ENCODE measurements around the gene ARHGEF4.

Gene ARHGEF4

DNA sequence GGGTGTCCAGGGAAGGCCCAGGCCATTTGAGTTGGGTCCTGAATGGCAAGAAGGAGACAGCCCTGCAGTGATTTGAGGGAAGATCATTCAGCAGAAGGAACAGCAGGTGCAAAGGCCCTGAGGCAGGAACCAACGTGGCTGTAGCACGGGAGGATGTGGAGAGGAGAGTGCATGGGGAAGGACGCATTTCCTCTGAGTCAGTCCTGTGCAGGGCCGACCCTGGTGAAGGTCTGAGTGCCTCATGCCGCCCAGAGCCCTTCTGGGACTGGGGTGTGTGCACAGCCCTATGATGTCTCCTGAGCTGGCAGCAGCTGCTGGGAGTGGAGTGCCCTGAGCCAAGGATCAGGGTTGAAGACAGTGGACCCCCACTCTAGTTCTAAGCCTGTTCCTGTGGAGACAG lies 17.9 kb upstream of the ARHGEF4 start:
- peak; percentile 31 for DNase-seq (ENCODE audit: low spot score)

DNA sequence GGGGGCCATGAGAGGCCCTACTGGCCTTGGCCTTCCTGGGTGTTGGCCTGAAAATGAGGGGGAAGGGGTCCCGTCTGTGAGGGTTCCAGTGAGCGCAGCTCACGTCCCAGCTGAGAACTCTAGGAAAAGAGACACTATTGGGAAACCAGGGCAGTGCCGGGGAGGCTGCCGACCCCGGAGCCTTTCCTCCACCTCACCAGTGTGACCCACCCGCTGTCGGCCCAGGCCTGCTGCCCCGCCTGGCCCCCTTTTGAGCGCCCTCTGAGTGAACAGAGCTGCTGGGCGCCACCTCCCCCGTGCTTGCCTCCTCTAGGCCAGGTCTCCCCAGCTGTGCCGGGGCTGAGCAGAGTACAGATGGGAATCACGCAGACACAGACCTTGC lies 17.5 kb upstream of the ARHGEF4 start:
- DNase-seq (ENCODE audit: low spot score): peak; percentile 47

DNA sequence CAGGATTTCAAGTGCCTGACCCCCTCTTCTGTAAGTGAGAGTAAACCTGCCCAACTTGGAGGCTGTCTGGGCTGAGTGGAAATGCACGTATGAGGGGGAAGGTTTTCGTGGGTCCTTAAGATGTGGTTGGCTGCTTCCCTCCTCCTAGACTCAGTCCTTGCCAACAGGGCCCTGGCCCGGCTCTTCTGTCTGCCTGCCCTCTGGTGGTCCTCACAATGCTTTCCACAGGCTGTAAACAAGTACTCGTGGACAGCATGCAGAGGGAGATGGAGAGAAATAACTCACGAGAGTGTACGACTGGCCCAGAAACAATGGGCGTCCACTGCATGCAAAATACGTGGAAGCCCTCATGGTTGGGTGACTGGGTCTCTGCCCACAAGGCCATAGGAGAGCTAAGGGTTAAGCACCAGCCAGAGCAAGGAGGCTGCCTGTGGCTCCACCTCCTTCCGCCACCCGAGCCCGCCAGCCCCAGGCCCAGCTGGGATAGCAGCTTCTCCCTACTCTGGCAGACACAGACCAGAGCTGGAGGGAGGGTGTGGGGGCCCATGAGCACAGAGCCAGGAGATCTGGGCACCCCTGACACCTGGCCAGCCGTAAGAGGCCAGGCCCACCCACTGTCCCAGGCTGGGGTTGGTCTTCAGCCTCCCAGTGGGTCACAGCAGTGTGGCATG lies 17.0 kb upstream of the ARHGEF4 start:
- DNase-seq (ENCODE audit: low spot score): peak; percentile 62

DNA sequence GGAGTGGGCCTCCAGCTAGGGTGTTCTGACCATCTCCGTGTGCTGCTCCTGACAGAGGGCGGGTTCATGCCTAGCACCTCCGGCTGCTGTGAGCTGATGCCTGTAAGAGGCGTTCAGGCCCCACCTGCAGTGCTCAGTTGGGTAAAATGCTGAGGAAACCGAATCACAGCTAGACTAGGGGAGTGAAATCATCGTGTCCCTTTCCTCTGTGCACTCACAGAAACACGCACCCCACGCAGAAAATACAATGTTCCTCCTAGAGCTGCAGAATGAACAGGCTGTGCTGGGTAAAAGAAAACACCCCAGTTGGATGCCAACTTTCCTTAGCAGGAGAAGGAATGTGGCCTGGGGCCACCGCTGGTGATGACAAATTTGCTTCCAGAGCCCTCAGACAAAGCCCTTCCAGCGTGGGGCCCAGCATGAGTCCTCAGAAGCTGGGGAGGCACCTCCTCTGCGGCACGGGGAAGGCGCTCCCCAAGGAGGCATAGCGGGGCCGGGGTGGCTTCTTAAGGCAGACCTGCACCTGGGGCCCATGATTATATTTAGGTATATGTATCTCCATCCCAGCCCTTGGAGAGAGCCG lies 16.3 kb upstream of the ARHGEF4 start:
- no peak for DNase-seq (ENCODE audit: low spot score)

DNA sequence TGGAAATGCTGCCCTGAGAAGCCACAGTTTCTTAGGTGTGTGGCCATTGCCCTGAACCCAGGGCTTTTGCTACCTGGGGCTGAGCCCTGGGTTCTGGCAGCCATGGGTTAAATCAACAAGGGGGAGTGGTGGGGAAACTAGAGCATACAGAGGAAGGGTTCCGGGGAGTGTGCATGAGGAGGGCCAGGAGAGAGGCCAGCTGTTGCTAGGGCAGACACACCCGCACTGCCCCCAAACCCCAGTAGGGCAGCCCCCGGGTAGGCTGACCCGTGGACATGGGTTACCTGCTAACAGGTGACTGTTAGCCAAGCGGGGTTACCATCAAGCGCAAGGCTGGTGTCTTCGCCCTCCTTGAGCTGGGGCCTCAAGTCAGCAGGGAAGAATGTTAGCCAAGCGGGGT lies 14.8 kb upstream of the ARHGEF4 start:
- no peak for DNase-seq (ENCODE audit: low spot score)

DNA sequence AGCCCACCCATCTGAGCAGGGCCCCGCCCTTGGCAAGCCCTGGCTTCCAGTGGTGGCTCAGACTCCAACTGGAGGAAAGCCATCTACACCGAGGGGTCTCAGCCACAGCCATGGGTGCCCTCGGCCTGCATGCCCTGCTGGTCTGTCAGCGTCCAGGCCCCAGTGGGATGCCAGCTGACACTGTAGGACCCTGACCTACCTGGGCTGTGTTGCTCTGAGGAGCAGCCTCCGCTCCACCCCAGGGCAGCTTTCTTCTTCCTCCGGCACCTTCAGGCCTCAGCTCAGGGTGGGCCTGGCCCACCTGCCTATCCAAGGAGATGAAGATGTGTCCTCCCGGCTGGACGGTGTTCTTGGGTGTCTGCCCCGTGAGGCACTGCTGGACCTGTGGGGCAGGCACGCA lies 13.9 kb upstream of the ARHGEF4 start:
- no peak for DNase-seq (ENCODE audit: low spot score)

DNA sequence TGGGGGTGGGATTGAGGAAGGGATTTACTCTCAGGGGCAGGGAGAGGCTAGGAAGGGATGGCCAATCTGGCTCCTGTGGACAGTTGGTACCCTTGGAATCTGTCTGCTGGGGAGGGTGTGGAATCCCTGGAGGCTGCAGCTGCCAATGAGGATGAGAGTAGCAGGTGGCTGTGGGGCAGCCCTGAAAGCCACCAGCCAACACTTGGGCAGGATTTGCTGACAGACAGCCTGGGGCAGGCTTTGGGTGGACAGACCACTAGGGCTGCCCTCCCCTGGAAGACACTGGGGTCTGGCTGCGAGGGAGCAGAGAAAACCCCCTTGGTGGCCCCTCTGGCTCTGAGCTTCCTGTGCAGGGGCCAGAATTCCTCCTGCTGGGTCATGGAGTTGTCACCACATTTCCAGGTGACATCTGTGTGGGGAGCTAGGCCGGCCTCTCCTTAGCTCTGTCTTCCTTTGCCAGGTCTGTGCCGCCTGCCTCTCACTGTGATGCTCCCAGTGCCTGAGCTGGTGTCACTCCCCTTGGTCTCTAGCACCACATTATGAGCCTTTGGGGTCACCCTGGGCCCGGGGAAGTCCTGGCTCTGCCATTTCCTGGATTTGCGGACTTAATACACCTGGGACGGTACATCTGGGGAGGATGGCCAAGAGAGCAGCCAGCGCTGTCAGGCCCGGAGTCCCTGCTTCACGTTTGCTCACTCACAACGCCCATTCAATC lies 13.4 kb upstream of the ARHGEF4 start:
- DNase-seq (ENCODE audit: low spot score): no peak

DNA sequence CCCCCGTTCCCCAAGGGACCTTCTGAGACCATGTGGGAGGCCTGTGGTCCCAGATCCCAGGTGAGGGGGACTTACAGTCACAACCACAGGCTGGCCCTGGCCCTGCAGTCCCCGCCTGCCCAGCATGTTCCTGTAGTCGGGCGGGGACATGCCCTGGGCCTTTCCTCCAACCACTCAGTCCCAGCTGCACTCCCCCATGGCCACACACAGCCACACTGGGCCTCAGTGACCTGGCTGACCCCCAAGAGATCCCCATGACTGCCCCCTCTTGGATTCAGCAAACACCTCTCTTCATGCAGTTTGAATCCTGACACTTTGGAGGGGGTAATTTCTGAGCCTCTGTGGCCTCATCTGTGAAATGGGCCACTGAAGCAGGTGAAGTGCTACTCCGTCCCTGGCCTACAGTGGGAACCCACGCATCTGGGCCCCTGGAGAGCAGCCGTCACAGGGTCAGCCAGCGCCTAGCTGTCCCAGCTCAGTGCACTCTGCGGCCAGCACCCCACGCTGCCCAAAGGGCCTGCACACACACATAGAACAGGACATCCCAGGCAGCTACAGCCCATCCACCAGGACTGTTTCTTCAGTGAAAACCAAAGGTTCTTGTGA lies 12.7 kb upstream of the ARHGEF4 start:
- no peak for DNase-seq (ENCODE audit: low spot score)

DNA sequence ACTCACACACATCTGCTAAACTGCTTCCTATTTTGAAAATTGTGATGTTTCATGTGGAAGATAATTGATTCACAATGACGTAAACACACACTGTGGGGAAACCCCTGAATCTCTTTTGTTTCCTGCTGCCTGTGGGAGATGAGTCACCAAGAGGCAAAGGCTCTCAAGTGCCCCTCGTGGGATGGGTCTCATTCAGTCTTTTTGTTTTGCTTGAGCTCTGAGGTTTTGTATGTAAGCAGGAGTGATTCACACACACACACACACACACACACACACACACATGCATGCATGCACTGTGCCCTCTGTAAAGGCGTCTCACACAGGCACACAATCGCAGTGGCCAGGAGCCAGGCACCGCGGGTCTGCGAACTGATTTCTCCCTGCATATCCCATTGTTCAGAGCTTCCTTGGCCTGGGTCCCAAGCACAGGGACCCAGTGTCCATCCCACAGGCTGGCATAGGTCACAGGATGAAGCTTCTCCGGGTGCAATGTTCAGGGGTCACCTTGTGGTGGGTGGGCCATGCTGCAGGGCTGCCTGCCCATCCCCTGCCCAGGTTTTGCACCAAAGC lies 12.1 kb upstream of the ARHGEF4 start:
- no peak for DNase-seq (ENCODE audit: low spot score)

DNA sequence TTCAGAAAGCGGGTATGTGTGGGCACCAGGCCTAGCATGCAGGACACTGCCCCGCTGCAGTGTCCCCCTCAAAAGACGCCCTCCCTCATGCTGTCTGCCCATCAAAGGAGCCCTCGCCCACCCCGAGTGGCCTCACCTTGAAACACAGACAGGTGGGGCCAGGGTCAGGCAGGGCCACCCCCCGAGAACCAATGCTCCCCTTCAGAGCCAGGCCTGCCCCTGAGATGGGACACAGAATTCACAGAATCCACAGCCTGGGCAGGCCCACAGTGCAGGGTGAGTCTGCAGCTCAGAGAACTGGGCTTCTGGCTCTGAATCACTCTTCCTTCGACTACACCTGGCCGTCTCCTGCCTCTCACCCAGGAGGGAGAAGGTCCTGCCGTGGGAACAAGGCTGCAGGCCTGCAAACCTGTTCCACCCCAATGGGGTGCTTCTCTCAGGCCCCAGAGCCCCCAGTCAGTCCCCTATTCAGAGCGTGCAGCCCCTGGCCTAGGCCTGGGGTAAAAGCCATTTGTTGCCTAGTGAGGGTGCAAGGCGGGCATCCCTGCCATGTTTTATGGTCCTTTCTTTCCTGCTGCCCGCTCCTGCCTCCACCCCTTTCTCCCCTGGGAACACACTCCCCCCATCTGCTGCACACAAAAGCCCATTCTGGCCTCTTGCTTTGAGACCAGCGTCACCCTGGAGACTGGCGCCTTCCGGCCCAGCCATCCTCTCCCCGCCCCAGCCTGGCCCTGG lies 11.3 kb upstream of the ARHGEF4 start:
- peak; percentile 65 for DNase-seq (ENCODE audit: low spot score)

DNA sequence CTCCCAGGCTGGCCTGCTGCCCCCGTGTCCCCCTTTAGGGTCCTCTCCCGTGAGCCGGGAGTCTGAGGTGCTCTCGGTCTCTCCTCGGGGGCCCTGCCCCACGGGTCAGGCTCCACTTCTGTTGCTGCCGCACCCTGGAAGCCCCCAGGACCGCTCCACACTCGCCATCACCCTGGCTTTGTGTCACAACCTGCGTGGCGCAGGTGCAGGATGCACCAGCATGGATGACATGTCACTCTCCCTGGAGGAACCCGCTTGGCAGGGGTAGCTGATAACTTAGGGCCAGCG lies 10.8 kb upstream of the ARHGEF4 start:
- no peak for DNase-seq (ENCODE audit: low spot score)

DNA sequence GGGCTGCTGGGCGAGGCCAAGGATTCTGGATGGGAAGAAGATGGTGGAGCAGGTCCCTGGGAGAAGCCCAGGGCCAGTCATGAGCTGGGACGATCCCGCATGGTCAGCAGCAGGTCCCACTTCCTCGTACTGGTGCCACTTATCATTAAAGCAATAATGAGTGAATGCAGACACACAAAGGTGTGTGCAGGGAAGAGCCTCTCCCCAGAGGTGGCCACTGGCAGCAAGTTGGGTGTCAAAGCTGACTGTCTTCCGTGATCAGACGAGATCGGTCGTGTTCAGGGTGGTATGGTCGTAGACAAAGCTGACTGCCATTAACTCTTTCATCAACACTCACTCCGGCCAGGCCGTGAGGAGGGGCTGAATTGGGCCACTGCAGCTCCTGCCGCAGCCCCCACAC lies 10.3 kb upstream of the ARHGEF4 start:
- no peak for DNase-seq (ENCODE audit: low spot score)

DNA sequence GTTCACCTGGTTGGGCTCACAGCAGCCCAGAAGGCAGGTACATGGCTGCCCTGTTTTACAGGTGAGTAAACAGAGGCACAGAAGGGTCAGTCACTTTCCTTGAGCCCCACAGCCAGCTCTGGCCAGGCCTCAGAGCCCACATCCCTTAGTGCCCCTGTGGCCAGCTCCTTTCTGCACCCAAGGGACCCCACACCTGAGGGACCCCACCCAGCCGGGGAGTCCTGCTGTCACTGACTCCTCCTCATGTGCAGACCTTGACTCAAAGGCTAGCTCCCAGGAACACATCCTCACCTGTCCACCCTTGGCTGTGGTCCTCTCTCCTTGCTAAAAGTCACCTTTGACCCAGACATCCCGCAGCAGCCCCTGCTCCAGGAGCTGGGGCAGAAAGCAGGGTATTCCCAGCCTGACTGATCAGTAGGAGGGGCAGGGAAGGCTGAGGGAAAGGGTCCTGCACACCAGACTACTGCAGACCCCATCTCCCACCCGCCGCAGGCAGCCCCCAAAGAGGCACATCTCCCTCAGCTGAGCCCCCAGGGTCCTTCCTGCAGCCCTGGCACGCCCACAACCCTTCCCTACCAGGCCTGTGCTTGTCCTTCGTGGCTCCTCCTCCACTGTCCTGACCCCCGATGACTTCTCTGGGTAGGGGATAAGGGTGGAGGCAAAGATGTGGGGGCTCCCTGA lies 9.8 kb upstream of the ARHGEF4 start:
- no peak for DNase-seq (ENCODE audit: low spot score)

DNA sequence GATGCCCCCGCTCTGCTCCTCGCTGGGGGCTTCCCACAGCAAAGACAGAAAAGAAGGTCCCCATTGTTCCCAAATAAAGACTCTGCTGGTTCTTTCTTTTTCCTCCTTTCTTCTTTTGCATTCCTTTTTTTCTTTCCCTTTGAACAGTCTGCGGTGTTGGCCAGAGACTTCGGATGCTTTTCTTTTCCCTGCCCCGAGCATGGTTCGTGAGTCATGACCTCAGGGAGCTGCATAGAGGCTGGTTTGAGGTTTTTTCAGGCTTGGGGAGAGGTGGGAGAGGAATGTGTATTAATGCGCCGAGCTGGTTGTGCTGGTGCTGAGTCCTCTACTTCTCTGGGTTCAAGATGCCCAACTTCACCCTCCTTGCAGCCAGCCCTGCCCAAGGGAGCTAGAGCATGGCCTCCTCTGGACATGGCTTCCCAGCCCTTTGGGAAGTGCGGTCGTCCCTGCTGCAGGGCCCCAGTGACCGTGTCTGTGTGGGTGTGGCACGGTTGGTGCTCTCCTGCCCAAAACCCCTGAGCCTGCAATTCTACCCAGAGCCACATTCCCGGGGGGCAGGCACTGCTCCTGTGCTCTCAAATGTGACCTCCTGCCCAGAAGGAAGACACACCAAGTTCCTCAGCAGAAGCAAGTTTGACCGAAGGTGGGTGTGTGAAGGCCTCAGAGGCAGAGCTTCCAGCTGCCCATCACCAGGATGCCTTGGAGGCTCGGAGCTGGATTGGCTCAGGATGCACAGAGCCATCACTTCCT lies 9.0 kb upstream of the ARHGEF4 start:
- DNase-seq (ENCODE audit: low spot score): no peak

DNA sequence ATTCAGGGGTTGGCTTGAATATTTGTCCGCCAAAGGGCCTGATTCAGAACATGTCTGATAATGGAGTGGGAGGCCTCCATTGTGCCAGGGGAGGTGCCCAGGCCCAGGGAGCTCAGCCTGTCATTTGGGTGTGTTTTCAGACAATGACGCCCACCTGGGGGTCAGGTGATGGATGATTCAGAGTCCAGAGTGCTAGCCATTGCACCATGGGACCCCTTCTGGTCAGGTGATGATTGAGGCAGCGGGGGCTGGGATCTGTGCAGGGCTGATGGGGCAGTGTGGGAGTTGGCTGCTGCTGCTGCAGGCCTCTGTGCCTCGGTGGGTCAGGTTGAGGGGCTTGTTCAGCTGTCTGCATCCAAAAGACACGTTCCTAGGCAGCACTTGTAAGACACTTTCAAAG lies 8.3 kb upstream of the ARHGEF4 start:
- DNase-seq (ENCODE audit: low spot score): no peak

DNA sequence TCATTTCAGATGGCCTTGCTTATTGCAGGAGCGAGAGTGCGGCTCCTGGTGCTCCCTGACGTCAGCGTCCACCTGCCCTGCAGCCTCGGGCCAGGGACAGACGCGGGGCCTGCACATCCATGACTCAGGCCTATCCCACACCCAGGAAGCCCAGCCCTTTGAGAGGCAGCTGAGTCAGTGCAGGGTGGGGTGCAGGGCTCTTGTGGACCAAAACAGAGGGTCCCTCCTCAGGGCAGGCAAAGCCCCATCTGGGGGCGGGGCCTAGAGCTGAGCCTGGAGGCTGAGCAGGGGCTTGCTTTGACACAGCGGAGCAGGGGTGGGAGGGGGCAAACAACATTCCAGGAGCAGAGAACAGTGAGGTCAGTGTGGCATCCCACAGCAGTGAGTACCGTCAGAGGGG lies 7.7 kb upstream of the ARHGEF4 start:
- no peak for DNase-seq (ENCODE audit: low spot score)

DNA sequence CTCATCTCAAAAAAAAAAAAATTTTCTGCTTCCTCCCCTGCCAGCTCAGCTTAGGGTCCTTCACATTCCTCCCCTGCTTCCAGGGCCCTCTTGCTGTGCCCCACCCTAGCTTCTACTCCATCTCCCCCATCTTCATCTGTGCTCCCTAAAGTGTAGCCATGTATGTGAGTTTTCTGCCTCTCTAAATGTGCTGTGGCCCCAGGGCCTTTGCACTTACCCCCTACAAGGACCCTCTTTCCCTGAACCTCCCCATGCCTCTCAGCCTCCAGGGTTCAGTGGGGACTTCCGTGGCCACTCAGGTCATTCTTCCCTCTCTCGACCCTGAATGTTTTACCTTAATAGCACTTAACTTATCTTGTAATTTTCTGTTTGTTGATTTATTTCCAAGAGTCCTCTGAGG lies 6.2 kb upstream of the ARHGEF4 start:
- DNase-seq (ENCODE audit: low spot score): no peak

DNA sequence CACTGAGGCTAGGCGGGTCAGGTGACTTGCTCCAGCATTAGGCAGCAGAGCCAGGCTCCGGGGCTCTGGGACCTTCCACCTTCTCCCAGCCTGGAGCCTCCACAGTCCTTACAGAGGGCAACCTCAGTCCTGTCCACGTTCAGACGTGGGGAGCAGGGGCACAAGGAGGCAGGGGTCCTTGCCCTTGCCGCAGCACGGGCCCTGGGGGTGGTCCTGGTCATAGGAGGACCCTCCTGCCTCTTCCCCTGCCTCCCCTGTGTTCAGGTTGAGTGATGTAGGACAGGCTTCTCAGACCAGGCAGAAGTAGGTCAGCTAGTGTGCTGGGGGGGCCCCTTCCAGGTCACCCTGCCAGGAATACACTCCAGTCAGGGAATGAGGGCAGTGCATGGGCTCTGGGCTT lies 5.4 kb upstream of the ARHGEF4 start:
- no peak for DNase-seq (ENCODE audit: low spot score)

DNA sequence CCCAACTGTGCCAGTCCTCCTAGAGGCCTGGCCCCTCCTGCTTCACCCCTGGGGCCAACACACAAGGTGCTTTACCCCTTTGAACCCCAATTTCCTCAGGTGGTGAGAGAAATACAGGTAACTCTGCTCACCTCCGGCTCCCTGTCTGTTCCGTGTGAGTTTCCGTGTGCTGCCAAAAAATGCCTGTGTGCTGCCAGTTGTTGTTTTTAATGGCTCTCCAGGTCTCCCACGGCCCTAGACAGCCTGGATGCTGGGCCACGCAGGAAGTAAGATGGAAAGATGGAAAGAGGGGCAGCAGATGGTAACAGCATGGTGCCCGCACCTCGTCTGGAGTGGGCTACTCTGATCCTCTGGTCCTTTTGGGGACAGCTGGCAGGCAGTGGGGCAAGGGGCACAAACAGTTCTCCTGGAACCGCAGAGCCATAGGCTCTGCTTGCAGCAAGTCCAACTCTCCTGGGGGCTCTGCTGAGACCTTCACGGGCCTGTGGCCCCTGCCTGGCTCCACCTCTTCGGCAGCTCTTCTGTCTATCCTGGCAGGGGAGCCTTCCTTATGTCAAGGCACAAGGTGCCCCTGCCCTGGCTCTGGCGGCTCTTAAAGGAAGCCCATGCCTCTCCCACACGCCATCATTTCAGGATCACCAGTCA lies 4.3 kb upstream of the ARHGEF4 start:
- no peak for DNase-seq (ENCODE audit: low spot score)

DNA sequence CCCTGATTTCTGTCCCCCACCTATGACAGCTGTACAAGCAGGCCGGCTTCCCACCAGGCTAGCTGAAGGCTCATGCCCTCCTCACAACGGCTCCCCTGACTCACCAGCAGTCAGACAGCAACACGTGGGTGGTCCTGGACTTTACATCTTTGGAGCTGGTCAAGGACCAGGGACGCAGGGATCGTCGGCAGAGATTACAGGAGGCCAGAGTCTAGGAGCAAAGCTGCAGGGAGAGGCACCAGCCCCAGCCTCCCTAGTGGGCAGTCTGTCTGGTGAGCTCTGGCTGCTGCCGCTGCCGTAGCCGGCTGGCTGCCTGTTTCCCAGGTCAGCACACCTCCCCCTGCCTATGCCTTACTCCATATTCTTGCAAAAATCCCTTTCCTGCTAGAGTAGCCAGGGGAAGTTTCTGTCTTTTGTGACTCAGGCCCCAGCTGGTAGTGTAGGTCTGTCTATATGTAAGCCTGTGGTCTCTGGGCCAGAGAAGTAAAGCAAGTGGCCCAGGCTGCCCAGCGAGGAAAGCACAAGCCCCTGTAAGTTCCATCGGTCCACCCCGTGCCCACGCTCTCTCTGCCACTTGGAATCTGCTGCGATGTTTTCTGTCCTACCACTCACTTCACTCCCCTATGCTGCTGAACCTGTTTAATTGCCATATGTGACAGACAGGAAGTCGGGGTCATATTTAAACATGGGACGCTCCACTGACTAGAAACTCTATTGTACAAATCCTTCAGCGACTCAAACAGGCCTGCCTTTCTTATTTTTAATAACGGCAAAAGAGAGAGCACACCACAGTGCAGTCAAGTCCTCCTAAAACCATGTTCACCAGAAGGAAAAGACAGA lies 2.4 kb upstream of the ARHGEF4 start:
- no peak for DNase-seq (ENCODE audit: low spot score)

Data from left forelimb (tissue), 1 donor.